ENCODE measurements around the gene HVCN1. TPM values are rescaled to one million over a fixed set of nuclear protein-coding genes. Genes with fewer than 3 reads are reported as not detected.

Gene HVCN1
- total RNA-seq, 2 experiments from 2014 or later = 16.0 to 18.7 TPM

Other genes with a start within 250 kb of the HVCN1 start
- gene ARPC3, start 238.8 kb downstream of the HVCN1 start, total RNA-seq = 100 to 1,000 TPM; 390 to 425 TPM
- gene GPN3, start 220.9 kb downstream of the HVCN1 start, total RNA-seq = 10 to 100 TPM; 19.0 to 21.2 TPM
- gene FAM216A, start 220.3 kb downstream of the HVCN1 start, total RNA-seq = 10 to 100 TPM; 14.6 to 17.5 TPM
- gene VPS29, start 187.0 kb downstream of the HVCN1 start, total RNA-seq = 100 to 1,000 TPM; 132 to 145 TPM
- under 1 TPM; 0.87 to 0.99 TPM for gene RAD9B, start 186.8 kb downstream of the HVCN1 start, total RNA-seq
- gene PPTC7, start 105.8 kb downstream of the HVCN1 start, total RNA-seq = 10 to 100 TPM; 25.7 to 29.2 TPM
- gene TCTN1, start 75.0 kb downstream of the HVCN1 start, total RNA-seq = 1 to 10 TPM; 4.3 to 5.2 TPM
- gene PPP1CC, start 53.8 kb upstream of the HVCN1 start, total RNA-seq = 100 to 1,000 TPM; 174 to 183 TPM
- gene CCDC63, start 157.9 kb upstream of the HVCN1 start, total RNA-seq = not detected
- not detected for gene MYL2, start 231.5 kb upstream of the HVCN1 start, total RNA-seq

Data from activated CD4-positive, alpha-beta T cell treated with anti-CD3 and anti-CD28 coated beads, Interleukin-2, amount 10 ng/mL, durations not matched to agents 7 days and 5 days (primary cell).